Spleen (tissue), 7 donors: ENCODE measurements around the gene TMEM18.

Source experiments
- CTCF ChIP-seq, 11 experiments: fragments of 200-600 bp in 7 of 11; fragments of 450-650 bp in 4 of 11; sonication (generic) in 4 of 11; IDR thresholded peaks in 8 of 11; conservative IDR thresholded peaks in 3 of 11; 1 replicate in 7 of 11; 2 replicates in 4 of 11; pipeline versions ENCODE4 v1.4.0 to v1.8.0; 2016 to 2021; ENCODE audit warnings: antibody characterized with exemption in 11 of 11, inconsistent platforms in 4 of 11, mild to moderate bottlenecking in 1 of 11
- POLR2A ChIP-seq, 3 donors: fragments of 450-650 bp; IDR thresholded peaks; one replicate each; pipeline ENCODE4 v1.5.1; 2017; ENCODE audit warnings: antibody characterized with exemption in 3 of 3, mild to moderate bottlenecking in 1 of 3
- donor health status: DM: no; HTN: no; CAD: no; lungs with moderate emphysema.
- donor health status: DM: no; HTN: no; CAD: no.
- donor health status: DM: no; HTN: no; CAD: no.

GRCh38 chr2:692767-693166 is 15.6 kb upstream of the TMEM18 start:
- no peak for TF ChIP-seq CTCF (IDR thresholded peaks at IDR 0.05 in 8 of 11, conservative IDR thresholded peaks at IDR 0.05 in 3 of 11)
- no peak for TF ChIP-seq POLR2A (IDR thresholded peaks at IDR 0.05)
